MM.1S (cell line): ENCODE results near the gene TBC1D9B.

Experiments
- EZH2 ChIP-seq: fragments of 300-600 bp; sonication (generic); optimal IDR thresholded peaks from 2 replicates; pipeline ENCODE3; 2017; ENCODE audit warnings: low read depth, mild to moderate bottlenecking, antibody characterized with exemption, low read length, mixed read lengths
- EZH2phosphoT487 ChIP-seq: fragments of 300-600 bp; sonication (generic); IDR thresholded peaks from 2 replicates; pipeline ENCODE4 v1.6.1; 2018; ENCODE audit warnings: antibody characterized with exemption, low read length
- TF ChIP-seq, protein P1 (sequence below): fragments of 300-600 bp; sonication (generic); IDR thresholded peaks from 2 replicates; pipeline ENCODE4 v1.5.1; 2016; ENCODE audit warnings: antibody characterized with exemption, low read length, mixed read lengths

DNA sequence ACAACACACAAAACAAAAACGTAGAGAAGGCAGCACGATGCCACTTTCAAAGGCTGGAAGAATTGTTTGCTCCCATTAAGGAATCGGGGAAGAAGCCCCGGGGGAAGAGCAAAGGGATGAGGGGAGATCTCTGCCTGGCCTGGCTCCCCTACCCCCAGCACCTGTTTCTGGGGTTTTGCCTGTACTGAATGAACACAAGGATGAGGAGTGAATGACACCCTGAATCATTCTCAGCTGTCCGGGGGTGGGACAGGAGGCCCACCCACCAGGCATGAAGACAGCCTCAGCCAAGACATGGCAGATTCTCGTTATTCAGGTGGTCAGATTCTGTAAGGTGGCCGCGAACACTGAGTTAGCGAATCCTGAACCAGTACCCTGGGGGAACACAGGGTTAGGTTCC, 7.5 kb downstream of the TBC1D9B start:
- TF ChIP-seq, protein P1, sequence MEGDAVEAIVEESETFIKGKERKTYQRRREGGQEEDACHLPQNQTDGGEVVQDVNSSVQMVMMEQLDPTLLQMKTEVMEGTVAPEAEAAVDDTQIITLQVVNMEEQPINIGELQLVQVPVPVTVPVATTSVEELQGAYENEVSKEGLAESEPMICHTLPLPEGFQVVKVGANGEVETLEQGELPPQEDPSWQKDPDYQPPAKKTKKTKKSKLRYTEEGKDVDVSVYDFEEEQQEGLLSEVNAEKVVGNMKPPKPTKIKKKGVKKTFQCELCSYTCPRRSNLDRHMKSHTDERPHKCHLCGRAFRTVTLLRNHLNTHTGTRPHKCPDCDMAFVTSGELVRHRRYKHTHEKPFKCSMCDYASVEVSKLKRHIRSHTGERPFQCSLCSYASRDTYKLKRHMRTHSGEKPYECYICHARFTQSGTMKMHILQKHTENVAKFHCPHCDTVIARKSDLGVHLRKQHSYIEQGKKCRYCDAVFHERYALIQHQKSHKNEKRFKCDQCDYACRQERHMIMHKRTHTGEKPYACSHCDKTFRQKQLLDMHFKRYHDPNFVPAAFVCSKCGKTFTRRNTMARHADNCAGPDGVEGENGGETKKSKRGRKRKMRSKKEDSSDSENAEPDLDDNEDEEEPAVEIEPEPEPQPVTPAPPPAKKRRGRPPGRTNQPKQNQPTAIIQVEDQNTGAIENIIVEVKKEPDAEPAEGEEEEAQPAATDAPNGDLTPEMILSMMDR = no peak
- TF ChIP-seq EZH2 (no peak), EZH2phosphoT487 (no peak)
